Mesenchymal stem cell (in vitro differentiated cells and primary cell): Measurements from ENCODE around the gene ARFGAP1.

Experiments
- DNase-seq: peaks from one replicate; pipeline ENCODE4 v3.0.0-alpha.2; 2013
- H2AFZ ChIP-seq: one replicate; pipeline ENCODE4 v1.6.1; 2013; ENCODE audit warnings: low read depth, mild to moderate bottlenecking, control low read depth, inconsistent platforms, low read length, moderate library complexity
- H2AK5ac ChIP-seq: 2 replicates; pipeline ENCODE4 v1.6.1; 2013; ENCODE audit warnings: low read length, moderate library complexity, mild to moderate bottlenecking, inconsistent platforms; ENCODE audit not compliant: severe bottlenecking
- H2BK120ac ChIP-seq: one replicate; pipeline ENCODE4 v1.6.1; 2013; ENCODE audit warnings: low read depth, mild to moderate bottlenecking, inconsistent platforms, low read length, moderate library complexity
- H2BK12ac ChIP-seq, 2 experiments: one replicate each; pipeline ENCODE4 v1.6.1; 2013; ENCODE audit warnings: inconsistent platforms in 2 of 2, low read length in 2 of 2, mild to moderate bottlenecking in 2 of 2, moderate library complexity in 2 of 2, control low read depth in 1 of 2
- H2BK15ac ChIP-seq: one replicate; pipeline ENCODE4 v1.6.1; 2013; ENCODE audit warnings: mild to moderate bottlenecking, low read depth, inconsistent platforms; ENCODE audit not compliant: poor library complexity, severe bottlenecking
- H2BK5ac ChIP-seq: 2 replicates; pipeline ENCODE4 v1.6.1; 2013; ENCODE audit warnings: low read depth, mild to moderate bottlenecking, low read length, control low read depth, inconsistent platforms; ENCODE audit not compliant: poor library complexity, severe bottlenecking
- H3K14ac ChIP-seq, 2 experiments: one replicate each; pipeline ENCODE4 v1.6.1; 2013; ENCODE audit warnings: inconsistent platforms in 2 of 2, low read length in 2 of 2, control low read depth in 1 of 2, mild to moderate bottlenecking in 1 of 2, moderate library complexity in 1 of 2
- H3K18ac ChIP-seq, 2 experiments: one replicate each; pipeline ENCODE4 v1.6.1; 2013; ENCODE audit warnings: inconsistent platforms in 2 of 2, low read length in 2 of 2, control low read depth in 1 of 2, low read depth in 1 of 2, mild to moderate bottlenecking in 1 of 2
- H3K23ac ChIP-seq, 2 experiments: one replicate each; pipeline ENCODE4 v1.6.1; 2013; ENCODE audit warnings: inconsistent platforms in 2 of 2, low read length in 2 of 2, mild to moderate bottlenecking in 2 of 2, moderate library complexity in 2 of 2, control low read depth in 1 of 2
- H3K27ac ChIP-seq: 2 replicates; pipeline ENCODE4 v1.5.1; 2013; ENCODE audit warnings: mild to moderate bottlenecking, moderate library complexity, low read length, control low read depth, inconsistent platforms; ENCODE audit not compliant: poor library complexity, severe bottlenecking
- H3K27me3 ChIP-seq, 2 experiments: 2 replicates each; pipeline versions ENCODE4 v1.6.1 to v1.7.0; 2013; ENCODE audit warnings: low read length in 2 of 2, mild to moderate bottlenecking in 2 of 2, moderate library complexity in 2 of 2, control low read depth in 1 of 2, inconsistent platforms in 1 of 2; ENCODE audit not compliant: control insufficient read depth in 1 of 2, insufficient read depth in 1 of 2
- H3K36me3 ChIP-seq, 2 experiments: 2 replicates each; pipeline versions ENCODE4 v1.6.1 to v1.7.0; 2013; ENCODE audit warnings: low read length in 2 of 2, control low read depth in 1 of 2, inconsistent platforms in 1 of 2, low read depth in 1 of 2, mild to moderate bottlenecking in 1 of 2; ENCODE audit not compliant: insufficient read depth in 2 of 2, control insufficient read depth in 1 of 2
- H3K4ac ChIP-seq, 2 experiments: one replicate each; pipeline ENCODE4 v1.6.1; 2013; ENCODE audit warnings: inconsistent platforms in 2 of 2, low read length in 2 of 2, mild to moderate bottlenecking in 2 of 2, moderate library complexity in 2 of 2, control low read depth in 1 of 2, low read depth in 1 of 2
- H3K4me1 ChIP-seq: 2 replicates; pipeline ENCODE4 v1.6.1; 2013; ENCODE audit warnings: low read depth, low read length, control low read depth; ENCODE audit not compliant: control insufficient read depth, insufficient read depth
- H3K4me2 ChIP-seq: 2 replicates; pipeline ENCODE4 v1.6.1; 2013; ENCODE audit warnings: low read length, mild to moderate bottlenecking, inconsistent platforms; ENCODE audit not compliant: poor library complexity, severe bottlenecking
- H3K4me3 ChIP-seq, 2 experiments: 2 replicates each; pipeline versions ENCODE4 v1.5.1 to v1.7.0; 2013; ENCODE audit warnings: low read length in 2 of 2, mild to moderate bottlenecking in 2 of 2, control low read depth in 1 of 2, low read depth in 1 of 2; ENCODE audit not compliant: insufficient read depth in 1 of 2
- H3K79me1 ChIP-seq: replicated peaks from 2 replicates; pipeline ENCODE4 v1.6.1; 2013; ENCODE audit warnings: mild to moderate bottlenecking, control low read depth, low read length, inconsistent platforms; ENCODE audit not compliant: poor library complexity, severe bottlenecking
- H3K9ac ChIP-seq: 2 replicates; pipeline ENCODE4 v1.7.0; 2013; ENCODE audit warnings: mild to moderate bottlenecking, low read length, moderate library complexity
- H3K9me3 ChIP-seq: 2 replicates; pipeline ENCODE4 v1.7.0; 2013; ENCODE audit warnings: mild to moderate bottlenecking, low read length; ENCODE audit not compliant: control insufficient read depth
- H4K8ac ChIP-seq: one replicate; pipeline ENCODE4 v1.6.1; 2013; ENCODE audit warnings: inconsistent platforms, mild to moderate bottlenecking, low read length, moderate library complexity
- H4K91ac ChIP-seq: one replicate; pipeline ENCODE4 v1.6.1; 2013; ENCODE audit warnings: mild to moderate bottlenecking, low read length, inconsistent platforms
- WGBS: methylation state at CpG from one replicate; pipeline ENCODE4 v1.1.7; 2013; ENCODE audit warnings: mixed read lengths; 5-methylcytosine and 5-hydroxymethylcytosine counted together

The ARFGAP1 gene

GRCh38 chr20:63296531-63297299, 24.1 kb downstream of the ARFGAP1 start:
- no peak overlapping the region for H3K9ac ChIP-seq
- H2BK5ac ChIP-seq = no peak overlapping the region
- 65% methylated on average over 17 of the region's 18 CpGs for WGBS
- H3K27me3 ChIP-seq = peaks cover 38 to 81% of the 10 kb centered on the region in 2 experiments
- peaks cover 12% of the 10 kb centered on the region for H3K4me1 ChIP-seq
- no peak overlapping the region for H4K8ac ChIP-seq
- no peak for DNase-seq
- H3K4me2 ChIP-seq = no peak overlapping the region
- no peak overlapping the region for H3K4ac ChIP-seq
- no peak overlapping the region for H3K23ac ChIP-seq
- no peak overlapping the region for H2BK120ac ChIP-seq
- H4K91ac ChIP-seq = no peak overlapping the region
- H2AK5ac ChIP-seq = no peak overlapping the region
- H3K4me3 ChIP-seq = no peak overlapping the region
- peaks cover 0 to 6% of the 10 kb centered on the region in 2 experiments for H3K36me3 ChIP-seq
- H3K27ac ChIP-seq = no peak overlapping the region
- H2BK12ac ChIP-seq = no peak overlapping the region
- peaks cover 6% of the 10 kb centered on the region for H3K9me3 ChIP-seq
- H2AFZ ChIP-seq = no peak overlapping the region
- H2BK15ac ChIP-seq = no peak overlapping the region
- peaks cover 2% of the 10 kb centered on the region for H3K79me1 ChIP-seq
- H3K14ac ChIP-seq = no peak overlapping the region
- H3K18ac ChIP-seq = no peak overlapping the region

DNA sequence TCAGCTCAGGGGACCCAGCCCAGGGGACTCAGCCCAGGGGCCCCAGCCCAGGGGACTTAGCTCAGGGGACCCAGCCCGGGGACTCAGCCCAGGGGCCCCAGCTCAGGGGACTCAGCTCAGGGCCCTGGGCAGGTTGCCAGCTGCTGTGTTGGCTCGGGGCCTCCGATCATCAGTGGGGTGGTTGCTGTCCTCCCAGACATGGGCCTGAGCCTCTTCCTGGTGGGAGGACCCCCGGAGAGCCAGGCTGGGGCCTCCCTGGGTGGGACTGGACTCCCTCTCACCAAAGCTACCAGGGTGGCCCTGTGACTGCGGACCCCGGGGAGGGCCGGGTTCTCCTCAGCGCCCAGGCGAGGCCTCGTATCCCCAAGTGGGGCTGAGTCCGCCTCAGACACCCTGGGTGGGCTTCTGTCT, 24.8 kb downstream of the ARFGAP1 start:
- H3K27me3 ChIP-seq = peaks cover 38 to 74% of the 10 kb centered on the region in 2 experiments
- peaks cover 10% of the 10 kb centered on the region for H3K9me3 ChIP-seq
- H2BK12ac ChIP-seq = no peak overlapping the region
- no peak overlapping the region for H3K14ac ChIP-seq
- no peak overlapping the region for H4K8ac ChIP-seq
- H3K79me1 ChIP-seq = peaks cover 2% of the 10 kb centered on the region
- H2AFZ ChIP-seq = no peak overlapping the region
- no peak overlapping the region for H3K9ac ChIP-seq
- peaks cover 10% of the 10 kb centered on the region for H3K4me1 ChIP-seq
- no peak for DNase-seq
- H3K4me3 ChIP-seq = no peak overlapping the region
- no peak overlapping the region for H2BK120ac ChIP-seq
- peaks cover 0 to under 1% of the 10 kb centered on the region in 2 experiments for H3K36me3 ChIP-seq
- H2BK5ac ChIP-seq = no peak overlapping the region
- 86% methylated on average over 11 of the region's 11 CpGs for WGBS
- no peak overlapping the region for H3K4me2 ChIP-seq
- H3K4ac ChIP-seq = no peak overlapping the region
- no peak overlapping the region for H2AK5ac ChIP-seq
- no peak overlapping the region for H3K23ac ChIP-seq
- H4K91ac ChIP-seq = no peak overlapping the region
- H3K27ac ChIP-seq = no peak overlapping the region
- peak overlapping the region; percentile 36 for H2BK15ac ChIP-seq
- no peak overlapping the region for H3K18ac ChIP-seq

GRCh38 chr20:63297796-63298572, 25.4 kb downstream of the ARFGAP1 start:
- H3K27ac ChIP-seq = no peak overlapping the region
- peaks cover 38 to 72% of the 10 kb centered on the region in 2 experiments for H3K27me3 ChIP-seq
- H4K8ac ChIP-seq = no peak overlapping the region
- H3K4me3 ChIP-seq = no peak overlapping the region
- H2BK12ac ChIP-seq = no peak overlapping the region
- H2BK5ac ChIP-seq = no peak overlapping the region
- no peaks in the 10 kb centered on the region for H3K79me1 ChIP-seq
- H3K9me3 ChIP-seq = peaks cover 10% of the 10 kb centered on the region
- DNase-seq = no peak
- H3K4ac ChIP-seq = no peak overlapping the region
- H3K4me1 ChIP-seq = peaks cover 8% of the 10 kb centered on the region
- H2AK5ac ChIP-seq = no peak overlapping the region
- H3K9ac ChIP-seq = no peak overlapping the region
- H3K36me3 ChIP-seq = no peaks in the 10 kb centered on the region
- WGBS = 91% methylated on average over 14 of the region's 16 CpGs
- H3K23ac ChIP-seq = no peak overlapping the region
- no peak overlapping the region for H2AFZ ChIP-seq
- no peak overlapping the region for H3K14ac ChIP-seq
- no peak overlapping the region for H2BK120ac ChIP-seq
- H3K18ac ChIP-seq = no peak overlapping the region
- no peak overlapping the region for H4K91ac ChIP-seq
- H3K4me2 ChIP-seq = no peak overlapping the region
- H2BK15ac ChIP-seq = peak overlapping the region; percentile 36

DNA sequence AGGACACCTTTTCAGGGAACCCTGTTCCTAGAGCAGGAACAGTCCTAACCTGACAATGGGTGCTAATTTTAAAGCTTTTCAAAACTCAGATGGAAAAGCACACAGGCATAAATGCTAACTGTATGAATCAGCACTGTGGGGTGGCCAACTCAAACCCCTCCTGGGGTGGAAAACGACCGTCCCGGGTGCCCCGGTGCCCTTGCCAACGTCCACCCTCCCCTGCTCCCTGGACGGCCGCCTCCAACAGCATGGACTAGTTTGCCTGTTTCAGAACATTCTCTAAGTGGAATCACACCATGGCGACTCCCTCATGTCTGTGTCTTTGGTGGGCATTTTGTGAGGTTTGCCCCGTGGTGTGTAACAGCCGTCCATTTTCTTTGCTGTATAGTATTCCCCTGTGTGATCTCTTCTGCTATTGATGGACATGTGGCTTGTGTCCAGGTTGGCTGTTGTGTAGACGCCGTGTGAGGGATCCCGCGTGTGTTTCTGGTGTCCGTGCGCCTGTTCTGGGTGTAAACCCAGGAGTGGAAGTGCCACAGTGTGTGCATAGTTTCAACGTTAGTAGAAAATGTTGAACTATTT, 26.2 kb downstream of the ARFGAP1 start:
- no peaks in the 10 kb centered on the region for H3K79me1 ChIP-seq
- H3K9me3 ChIP-seq = peaks cover 10% of the 10 kb centered on the region
- peaks cover 41 to 70% of the 10 kb centered on the region in 2 experiments for H3K27me3 ChIP-seq
- no peak overlapping the region for H2AFZ ChIP-seq
- no peak overlapping the region for H3K4me2 ChIP-seq
- no peak overlapping the region for H2BK15ac ChIP-seq
- H2BK5ac ChIP-seq = no peak overlapping the region
- no peak overlapping the region for H3K27ac ChIP-seq
- peaks cover 6% of the 10 kb centered on the region for H3K4me1 ChIP-seq
- H3K18ac ChIP-seq = no peak overlapping the region
- H2BK120ac ChIP-seq = no peak overlapping the region
- H4K8ac ChIP-seq = no peak overlapping the region
- WGBS = 90% methylated on average over 17 of the region's 17 CpGs
- H4K91ac ChIP-seq = no peak overlapping the region
- no peak overlapping the region for H2AK5ac ChIP-seq
- H3K4me3 ChIP-seq = no peak overlapping the region
- H3K4ac ChIP-seq = no peak overlapping the region
- no peak overlapping the region for H2BK12ac ChIP-seq
- no peak overlapping the region for H3K23ac ChIP-seq
- H3K36me3 ChIP-seq = no peaks in the 10 kb centered on the region
- no peak overlapping the region for H3K9ac ChIP-seq
- DNase-seq = no peak
- no peak overlapping the region for H3K14ac ChIP-seq
